PC-3 (cell line): ENCODE measurements around the gene SRRM2. TPM values are rescaled to one million over a fixed set of nuclear protein-coding genes. Genes with fewer than 3 reads are reported as not detected.

Source experiments
- ATAC-seq: fragments of 200-7000 bp; cut with Tn5 transposase; 2 replicates; pipeline ENCODE4 v1.9.1; 2020; ENCODE audit warnings: mild to moderate bottlenecking, moderate library complexity
- BruUV-seq: library from RNA; stranded (reverse); fragments of 400-500 nt; replicated peaks from 2 replicates; lab custom pipeline; 2021; lab: Mats Ljungman, UMichigan
- CTCF ChIA-PET: fragments of 300-600 bp; sonication (Branson Sonifier 250); formaldehyde crosslinking; loops from one replicate; lab custom pipeline; 2022; ENCODE audit warnings: antibody characterized with exemption; lab: Charles Lee
- POLR2A ChIA-PET: fragments of 300-600 bp; sonication (Branson Sonifier 250); formaldehyde crosslinking; loops from one replicate; lab custom pipeline; 2022; ENCODE audit warnings: antibody characterized with exemption; ENCODE audit not compliant: unreplicated experiment; lab: Charles Lee
- DNase-seq: peaks from one replicate; pipeline ENCODE4 v3.0.0-alpha.2; 2015
- H2AFZ ChIP-seq: fragments of 300-600 bp; sonication (generic); 2 replicates; pipeline ENCODE4 v1.6.0; 2016; ENCODE audit warnings: antibody characterized with exemption, low read length
- H3F3A ChIP-seq: fragments of 300-600 bp; sonication (generic); one replicate; pipeline ENCODE4 v1.6.0; 2017; ENCODE audit warnings: antibody characterized with exemption, low read length, control low read depth, mild to moderate bottlenecking; ENCODE audit not compliant: unreplicated experiment
- H3K27ac ChIP-seq: fragments of 300-600 bp; sonication (generic); 2 replicates; pipeline ENCODE4 v1.5.1; 2016; ENCODE audit warnings: mild to moderate bottlenecking, low read length
- H3K27me3 ChIP-seq: fragments of 300-600 bp; sonication (generic); 2 replicates; pipeline ENCODE4 v1.6.1; 2016; ENCODE audit warnings: low read length, mixed read lengths
- H3K36me3 ChIP-seq: fragments of 300-600 bp; sonication (generic); 2 replicates; pipeline ENCODE4 v1.6.1; 2016; ENCODE audit warnings: low read depth, mixed run types, low read length, mixed read lengths
- H3K4me1 ChIP-seq: fragments of 300-600 bp; sonication (generic); 2 replicates; pipeline ENCODE4 v1.5.1; 2016; ENCODE audit warnings: low read length; ENCODE audit not compliant: insufficient read depth
- H3K4me2 ChIP-seq: fragments of 300-600 bp; sonication (generic); 2 replicates; pipeline ENCODE4 v1.6.0; 2016; ENCODE audit warnings: low read length
- H3K4me3 ChIP-seq: fragments of 300-600 bp; sonication (generic); 2 replicates; pipeline ENCODE4 v1.5.1; 2016; ENCODE audit warnings: mild to moderate bottlenecking, low read length, mixed read lengths
- H3K79me2 ChIP-seq: fragments of 300-600 bp; sonication (generic); 2 replicates; pipeline ENCODE4 v1.6.1; 2017; ENCODE audit warnings: low read length, mixed read lengths
- H3K9ac ChIP-seq: fragments of 300-600 bp; sonication (generic); 2 replicates; pipeline ENCODE4 v1.6.0; 2016; ENCODE audit warnings: mild to moderate bottlenecking, low read length
- H3K9me2 ChIP-seq: fragments of 300-600 bp; sonication (generic); replicated peaks from 2 replicates; pipeline ENCODE4 v1.6.1; 2016; ENCODE audit warnings: mixed run types, low read length, mixed read lengths
- H3K9me3 ChIP-seq: fragments of 300-600 bp; sonication (generic); 2 replicates; pipeline ENCODE4 v1.6.1; 2016; ENCODE audit warnings: low read length, mixed read lengths
- H4K20me1 ChIP-seq: fragments of 300-600 bp; sonication (generic); 2 replicates; pipeline ENCODE4 v1.6.1; 2016; ENCODE audit warnings: low read length, mixed read lengths
- CTCF ChIP-seq: fragments of 300-600 bp; sonication (generic); conservative IDR thresholded peaks from 2 replicates; pipeline ENCODE4 v1.5.1; 2017; ENCODE audit warnings: antibody characterized with exemption, low read depth, mild to moderate bottlenecking, low read length
- EZH2 ChIP-seq: fragments of 300-600 bp; sonication (generic); IDR thresholded peaks from one replicate; pipeline ENCODE4 v1.6.1; 2017; ENCODE audit warnings: antibody characterized with exemption, mild to moderate bottlenecking, low read length; ENCODE audit not compliant: unreplicated experiment
- EZH2phosphoT487 ChIP-seq: fragments of 300-600 bp; sonication (generic); IDR thresholded peaks from 2 replicates; pipeline ENCODE4 v1.6.1; 2018; ENCODE audit warnings: mild to moderate bottlenecking, antibody characterized with exemption, low read length, borderline replicate concordance
- intact Hi-C: fragments of 100-400 bp; cut with micrococcal nuclease; formaldehyde crosslinking; loops from 2 replicates; pipeline ENCODE4 v1.9.0; 2023
- total RNA-seq: library from RNA; depleted of rRNA; stranded (reverse); fragments of >200 nt; gene quantifications from 2 replicates; pipeline ENCODE4 v1.2.3, GENCODE V29; 2014

Gene SRRM2
- total RNA-seq, 1 experiment from 2014 or later = 72.6 TPM

- Histone ChIP-seq H3K36me3 (no peaks in the 10 kb centered on the region; the same call in 1 of the 2 replicates), H3K27me3 (no peaks in the 10 kb centered on the region), H3F3A (no peaks in the 10 kb centered on the region), H3K9ac (no peak overlapping the region), H4K20me1 (no peaks in the 10 kb centered on the region), H3K79me2 (peaks cover 41% of the 10 kb centered on the region), H3K4me3 (no peak overlapping the region), H3K4me2 (no peak overlapping the region), H3K9me2 (no peaks in the 10 kb centered on the region), H3K9me3 (no peaks in the 10 kb centered on the region), H3K27ac (no peak overlapping the region), H3K4me1 (peaks cover 15% of the 10 kb centered on the region), H2AFZ (no peak overlapping the region)
- TF ChIP-seq EZH2 (no peak), CTCF (no peak), EZH2phosphoT487 (no peak)
- DNase-seq (no peak), ATAC-seq (no peak)
- ChIA-PET POLR2A (no interaction called here), CTCF (no interaction called here)
- intact Hi-C loops = loop anchor here (10.0 kb wide), 1 partner anchor 45 kb away; no protein-coding TSS in a partner anchor
- no TSS peak for BruUV-seq
Measured at GRCh38 chr16:2779151-2779920, 26.9 kb downstream of the SRRM2 start.

DNA sequence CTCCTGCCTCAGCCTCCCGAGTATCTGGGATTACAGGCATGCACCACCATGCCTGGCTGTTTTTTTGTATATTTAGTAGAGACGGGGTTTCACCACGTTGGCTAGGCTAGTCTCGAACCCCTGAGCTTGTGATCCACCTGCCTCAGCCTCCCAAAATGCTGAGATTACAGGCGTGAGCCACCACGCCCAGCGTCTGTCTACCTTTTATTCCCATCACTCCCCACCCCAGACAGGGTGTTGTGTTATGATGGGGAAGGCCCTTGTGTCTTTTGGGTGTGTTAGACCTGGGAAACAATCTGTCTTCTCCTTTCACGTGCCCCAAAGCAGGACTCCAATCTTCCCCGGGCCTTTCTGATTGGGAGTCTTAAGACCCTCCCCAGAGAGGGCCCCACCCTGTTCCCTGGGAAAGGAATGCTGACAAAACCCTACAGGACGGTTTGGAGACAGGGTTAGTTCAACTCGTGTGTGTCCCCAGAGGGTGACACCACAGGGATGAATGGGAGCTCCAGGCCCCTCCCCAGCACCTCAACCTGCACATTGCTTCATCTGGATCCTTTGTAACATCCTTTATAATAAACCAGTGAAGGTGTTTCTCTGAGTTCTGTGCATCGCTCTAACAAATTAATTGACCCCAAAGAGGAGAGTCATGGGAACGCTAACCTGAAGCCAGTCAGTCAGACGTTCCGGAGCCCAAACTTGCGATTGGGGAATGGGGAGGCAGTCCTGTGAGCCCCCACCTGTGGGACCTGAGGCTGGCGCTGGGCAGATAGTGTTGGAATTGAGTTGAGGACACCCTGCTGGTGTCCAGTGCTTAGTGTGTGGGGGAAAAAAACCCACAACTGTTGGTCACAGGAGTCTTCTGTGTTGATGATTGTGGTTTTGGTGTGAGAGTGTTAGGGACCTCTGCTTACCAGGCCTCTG lies 27.8 kb downstream of the SRRM2 start:
- no TSS peak for BruUV-seq
- ChIA-PET CTCF (no interaction called here), POLR2A (no interaction called here)
- H3K4me3 ChIP-seq = no peak overlapping the region
- no peak overlapping the region for H3K9ac ChIP-seq
- H3K79me2 ChIP-seq = peaks cover 32% of the 10 kb centered on the region
- H4K20me1 ChIP-seq = no peaks in the 10 kb centered on the region
- H3K36me3 ChIP-seq = no peaks in the 10 kb centered on the region
- no peak overlapping the region for H3K4me2 ChIP-seq
- H3K9me2 ChIP-seq = no peaks in the 10 kb centered on the region
- DNase-seq = no peak
- H3F3A ChIP-seq = no peaks in the 10 kb centered on the region
- no peak for TF ChIP-seq EZH2phosphoT487
- no peak for TF ChIP-seq EZH2
- no peak for TF ChIP-seq CTCF
- H3K27ac ChIP-seq = no peak overlapping the region
- no peak overlapping the region for H2AFZ ChIP-seq
- no peaks in the 10 kb centered on the region for H3K9me3 ChIP-seq
- intact Hi-C loops = loop anchor here (10.0 kb wide), 1 partner anchor 45 kb away; no protein-coding TSS in a partner anchor
- no peaks in the 10 kb centered on the region for H3K27me3 ChIP-seq
- H3K4me1 ChIP-seq = peaks cover 15% of the 10 kb centered on the region
- no peak for ATAC-seq
